ENCODE measurements around the gene LRRC42.
A peak's percentile ranks its signal among the peaks of the same experiment; 100 is the strongest.

The LRRC42 gene

DNA sequence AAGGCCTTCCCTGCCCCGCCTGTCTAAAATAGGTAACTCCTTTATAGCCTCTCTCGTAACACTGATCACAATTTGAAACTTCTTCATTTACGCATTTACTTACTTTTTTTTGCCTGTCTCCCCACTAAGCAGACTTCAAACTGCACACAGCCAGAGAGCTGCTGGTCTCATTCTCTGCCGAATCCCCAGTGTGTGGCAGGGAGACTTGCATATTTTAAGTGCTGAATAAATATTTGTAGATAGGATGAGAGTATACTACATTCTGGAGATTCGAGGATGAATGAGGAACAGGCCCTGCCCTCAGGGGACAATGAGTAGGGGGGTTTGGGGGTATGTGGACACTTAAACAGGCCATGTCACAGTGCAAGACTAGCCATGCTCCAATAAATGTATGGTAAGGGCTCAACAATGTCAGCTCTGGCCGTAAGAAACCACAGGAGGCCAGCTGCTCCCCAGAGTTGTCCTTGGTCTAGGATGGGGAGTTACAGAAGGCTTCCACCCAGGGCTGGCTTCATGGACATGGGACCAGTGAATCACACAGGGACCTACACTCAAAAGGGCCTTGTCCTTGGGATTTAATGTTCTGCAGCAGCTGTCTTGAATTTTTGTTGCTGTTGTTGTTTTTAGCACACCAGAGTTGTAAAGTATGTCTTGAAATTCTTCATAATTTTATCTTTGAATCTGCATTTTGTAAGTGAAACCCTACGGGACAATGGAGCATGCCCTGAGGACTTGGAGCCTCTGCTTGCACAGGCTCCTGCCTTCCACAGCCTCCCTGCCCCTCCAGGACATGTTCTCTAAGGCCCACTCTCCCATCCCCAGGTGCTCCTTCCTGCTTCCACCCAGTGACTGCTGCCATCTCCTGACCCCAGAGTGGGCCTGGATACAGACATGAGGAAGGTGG lies 43.7 kb upstream of the LRRC42 start:
- WGBS (ENCODE audit: extremely low coverage, insufficient coverage, insufficient read length): no CpG with 5 or more reads among the region's 7 CpGs
- Histone ChIP-seq H3K27me3 (ENCODE audit: insufficient read depth, low read length) (no peaks in the 10 kb centered on the region), H2BK12ac (ENCODE audit: low read length) (no peak overlapping the region), H3K4ac (ENCODE audit: low read depth, low read length) (no peak overlapping the region), H2AK5ac (ENCODE audit: low read length) (no peak overlapping the region), H4K12ac (ENCODE audit: low read depth, low read length) (no peak overlapping the region), H3K4me3 (ENCODE audit: low read depth, low read length) (no peak overlapping the region), H3K18ac (ENCODE audit: low read length) (no peak overlapping the region), H3K23ac (ENCODE audit: low read length) (no peak overlapping the region), H3K36me3 (ENCODE audit: control insufficient read depth in 1 of 2, insufficient read depth in 2 of 2, low read length in 2 of 2) (no peaks in the 10 kb centered on the region), H3K9me3 (ENCODE audit: insufficient read depth, low read depth, low read length) (no peaks in the 10 kb centered on the region), H4K91ac (ENCODE audit: low read depth, low read length) (no peak overlapping the region), H3K14ac (ENCODE audit: low read length) (no peak overlapping the region), H3K79me2 (ENCODE audit: control insufficient read depth, insufficient read depth, low read length, poor library complexity) (no peaks in the 10 kb centered on the region), H2AFZ (ENCODE audit: insufficient read depth, low read length, poor library complexity) (no peak overlapping the region), H4K8ac (ENCODE audit: low read depth, low read length) (no peak overlapping the region), H3K4me1 (ENCODE audit: control insufficient read depth in 1 of 2, insufficient read depth in 2 of 2, low read length in 2 of 2) (peaks cover 0 to 4% of the 10 kb centered on the region in 2 experiments), H3K27ac (ENCODE audit: low read depth, low read length) (no peak overlapping the region), H2BK120ac (ENCODE audit: insufficient read depth, low read length, poor library complexity) (no peak overlapping the region), H2BK5ac (ENCODE audit: low read depth, low read length, poor library complexity) (no peak overlapping the region), H3K9ac (ENCODE audit: low read length) (no peak overlapping the region), H3K79me1 (ENCODE audit: low read length) (no peaks in the 10 kb centered on the region), H3K4me2 (ENCODE audit: low read length) (no peak overlapping the region)
- peak; percentile 49 to 80 for DNase-seq

DNA sequence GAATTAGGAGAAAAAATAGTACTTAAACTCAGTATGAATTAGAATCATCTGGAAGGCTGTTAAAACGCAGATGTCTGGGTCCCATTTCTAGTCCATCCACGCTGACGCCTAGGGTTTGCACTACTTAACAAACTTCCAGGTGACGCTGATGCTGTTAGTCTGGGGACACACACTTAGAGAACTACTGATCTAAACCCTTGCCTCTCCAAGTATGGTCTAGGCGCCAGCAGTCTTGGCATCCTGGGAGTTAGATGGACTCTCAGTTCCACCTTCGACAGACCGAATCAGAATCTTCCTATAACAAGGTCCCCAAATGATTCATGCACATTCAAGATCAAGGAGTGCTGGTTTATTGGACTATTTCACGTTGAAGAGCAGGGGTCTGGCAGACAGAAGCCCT lies 40.6 kb upstream of the LRRC42 start:
- Histone ChIP-seq H3K27me3 (ENCODE audit: insufficient read depth, low read length) (no peaks in the 10 kb centered on the region), H3K36me3 (ENCODE audit: control insufficient read depth in 1 of 2, insufficient read depth in 2 of 2, low read length in 2 of 2) (peaks cover 0 to 2% of the 10 kb centered on the region in 2 experiments), H3K4me2 (ENCODE audit: low read length) (no peak overlapping the region), H3K9me3 (ENCODE audit: insufficient read depth, low read depth, low read length) (no peaks in the 10 kb centered on the region), H3K23ac (ENCODE audit: low read length) (no peak overlapping the region), H3K4me3 (ENCODE audit: low read depth, low read length) (no peak overlapping the region), H3K4me1 (ENCODE audit: control insufficient read depth in 1 of 2, insufficient read depth in 2 of 2, low read length in 2 of 2) (peaks cover 0 to 4% of the 10 kb centered on the region in 2 experiments), H4K8ac (ENCODE audit: low read depth, low read length) (no peak overlapping the region), H2BK12ac (ENCODE audit: low read length) (no peak overlapping the region), H4K91ac (ENCODE audit: low read depth, low read length) (no peak overlapping the region), H3K27ac (ENCODE audit: low read depth, low read length) (no peak overlapping the region), H3K79me2 (ENCODE audit: control insufficient read depth, insufficient read depth, low read length, poor library complexity) (no peaks in the 10 kb centered on the region), H3K9ac (ENCODE audit: low read length) (no peak overlapping the region), H2BK5ac (ENCODE audit: low read depth, low read length, poor library complexity) (no peak overlapping the region), H2AK5ac (ENCODE audit: low read length) (no peak overlapping the region), H4K12ac (ENCODE audit: low read depth, low read length) (no peak overlapping the region), H3K18ac (ENCODE audit: low read length) (no peak overlapping the region), H2BK120ac (ENCODE audit: insufficient read depth, low read length, poor library complexity) (no peak overlapping the region), H3K79me1 (ENCODE audit: low read length) (no peaks in the 10 kb centered on the region), H2AFZ (ENCODE audit: insufficient read depth, low read length, poor library complexity) (no peak overlapping the region), H3K14ac (ENCODE audit: low read length) (no peak overlapping the region), H3K4ac (ENCODE audit: low read depth, low read length) (no peak overlapping the region)
- DNase-seq: no peak
- no CpG with 5 or more reads among the region's 8 CpGs for WGBS (ENCODE audit: extremely low coverage, insufficient coverage, insufficient read length)

DNA sequence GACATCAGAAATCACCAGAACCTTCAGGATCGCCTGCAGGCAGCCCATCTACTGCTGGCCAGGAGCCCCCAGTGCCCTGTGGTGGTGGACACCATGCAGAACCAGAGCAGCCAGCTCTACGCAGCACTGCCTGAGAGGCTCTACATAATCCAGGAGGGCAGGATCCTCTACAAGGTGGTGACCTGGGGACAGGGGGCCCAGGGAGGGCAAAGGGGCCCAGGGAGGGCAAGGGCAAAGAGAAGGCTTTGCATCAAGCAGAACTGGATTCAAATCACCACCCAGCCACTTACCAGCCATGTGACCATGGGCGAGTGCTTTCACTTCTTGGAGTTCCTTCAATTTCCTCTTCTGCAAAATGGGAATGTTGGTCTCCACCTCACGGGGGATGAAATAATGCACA lies 40.0 kb upstream of the LRRC42 start:
- Histone ChIP-seq H4K12ac (ENCODE audit: low read depth, low read length) (no peak overlapping the region), H2AK5ac (ENCODE audit: low read length) (no peak overlapping the region), H2BK120ac (ENCODE audit: insufficient read depth, low read length, poor library complexity) (no peak overlapping the region), H3K23ac (ENCODE audit: low read length) (no peak overlapping the region), H4K8ac (ENCODE audit: low read depth, low read length) (no peak overlapping the region), H2AFZ (ENCODE audit: insufficient read depth, low read length, poor library complexity) (no peak overlapping the region), H3K27ac (ENCODE audit: low read depth, low read length) (no peak overlapping the region), H3K14ac (ENCODE audit: low read length) (no peak overlapping the region), H3K4me1 (ENCODE audit: control insufficient read depth in 1 of 2, insufficient read depth in 2 of 2, low read length in 2 of 2) (peaks cover 0 to 4% of the 10 kb centered on the region in 2 experiments), H3K79me1 (ENCODE audit: low read length) (no peaks in the 10 kb centered on the region), H2BK5ac (ENCODE audit: low read depth, low read length, poor library complexity) (no peak overlapping the region), H3K4ac (ENCODE audit: low read depth, low read length) (no peak overlapping the region), H3K4me2 (ENCODE audit: low read length) (no peak overlapping the region), H3K36me3 (ENCODE audit: control insufficient read depth in 1 of 2, insufficient read depth in 2 of 2, low read length in 2 of 2) (peaks cover 0 to 2% of the 10 kb centered on the region in 2 experiments), H3K27me3 (ENCODE audit: insufficient read depth, low read length) (no peaks in the 10 kb centered on the region), H3K79me2 (ENCODE audit: control insufficient read depth, insufficient read depth, low read length, poor library complexity) (no peaks in the 10 kb centered on the region), H2BK12ac (ENCODE audit: low read length) (no peak overlapping the region), H3K18ac (ENCODE audit: low read length) (no peak overlapping the region), H4K91ac (ENCODE audit: low read depth, low read length) (no peak overlapping the region), H3K9me3 (ENCODE audit: insufficient read depth, low read depth, low read length) (no peaks in the 10 kb centered on the region), H3K9ac (ENCODE audit: low read length) (no peak overlapping the region), H3K4me3 (ENCODE audit: low read depth, low read length) (no peak overlapping the region)
- DNase-seq: no peak
- no CpG with 5 or more reads among the region's 4 CpGs for whole genome bisulfite sequencing (ENCODE audit: extremely low coverage, insufficient coverage, insufficient read length)

DNA sequence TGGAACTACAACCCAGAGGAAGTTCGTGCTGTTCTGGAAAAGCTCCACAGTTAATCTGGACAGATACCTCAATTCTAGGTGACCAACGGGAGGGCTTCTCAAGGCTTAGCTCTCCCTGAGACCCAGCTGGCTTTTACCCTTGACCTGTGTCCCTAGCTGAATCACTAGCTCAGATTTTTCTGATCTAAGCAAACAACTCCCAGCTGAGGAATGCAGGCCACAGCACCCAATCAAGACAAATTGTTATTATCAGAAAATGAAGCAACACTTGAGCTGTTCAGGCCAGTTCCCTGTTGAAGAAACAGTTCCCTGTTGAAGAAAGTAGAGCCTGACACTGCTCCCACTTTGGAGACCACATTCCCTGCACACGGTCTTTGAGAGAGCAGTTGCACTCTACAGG lies 36.2 kb upstream of the LRRC42 start:
- Histone ChIP-seq H3K27ac (ENCODE audit: low read depth, low read length) (no peak overlapping the region), H3K4ac (ENCODE audit: low read depth, low read length) (no peak overlapping the region), H2BK12ac (ENCODE audit: low read length) (no peak overlapping the region), H3K79me2 (ENCODE audit: control insufficient read depth, insufficient read depth, low read length, poor library complexity) (no peaks in the 10 kb centered on the region), H3K14ac (ENCODE audit: low read length) (no peak overlapping the region), H3K18ac (ENCODE audit: low read length) (no peak overlapping the region), H3K23ac (ENCODE audit: low read length) (no peak overlapping the region), H2BK120ac (ENCODE audit: insufficient read depth, low read length, poor library complexity) (no peak overlapping the region), H4K8ac (ENCODE audit: low read depth, low read length) (no peak overlapping the region), H3K4me2 (ENCODE audit: low read length) (no peak overlapping the region), H4K91ac (ENCODE audit: low read depth, low read length) (no peak overlapping the region), H4K12ac (ENCODE audit: low read depth, low read length) (no peak overlapping the region), H3K27me3 (ENCODE audit: insufficient read depth, low read length) (no peaks in the 10 kb centered on the region), H3K9me3 (ENCODE audit: insufficient read depth, low read depth, low read length) (no peaks in the 10 kb centered on the region), H3K4me3 (ENCODE audit: low read depth, low read length) (no peak overlapping the region), H2AK5ac (ENCODE audit: low read length) (no peak overlapping the region), H3K36me3 (ENCODE audit: control insufficient read depth in 1 of 2, insufficient read depth in 2 of 2, low read length in 2 of 2) (peaks cover 0 to 4% of the 10 kb centered on the region in 2 experiments), H2AFZ (ENCODE audit: insufficient read depth, low read length, poor library complexity) (no peak overlapping the region), H2BK5ac (ENCODE audit: low read depth, low read length, poor library complexity) (no peak overlapping the region), H3K4me1 (ENCODE audit: control insufficient read depth in 1 of 2, insufficient read depth in 2 of 2, low read length in 2 of 2) (peaks cover 0 to 2% of the 10 kb centered on the region in 2 experiments), H3K9ac (ENCODE audit: low read length) (no peak overlapping the region), H3K79me1 (ENCODE audit: low read length) (no peaks in the 10 kb centered on the region)
- no CpG with 5 or more reads among the region's 3 CpGs for WGBS (ENCODE audit: extremely low coverage, insufficient coverage, insufficient read length)
- DNase-seq: peak in 1 of 2 donors; percentile 47

Data from trophoblast cell (in vitro differentiated cells and primary cell).